HG03571 (cell line): ENCODE results near the gene GNB2.

Experiments
- ATAC-seq: cut with Tn5 transposase; IDR thresholded peaks from one replicate; pipeline ENCODE4 v1.9.1; 2021; ENCODE audit not compliant: unreplicated experiment

Gene GNB2

DNA sequence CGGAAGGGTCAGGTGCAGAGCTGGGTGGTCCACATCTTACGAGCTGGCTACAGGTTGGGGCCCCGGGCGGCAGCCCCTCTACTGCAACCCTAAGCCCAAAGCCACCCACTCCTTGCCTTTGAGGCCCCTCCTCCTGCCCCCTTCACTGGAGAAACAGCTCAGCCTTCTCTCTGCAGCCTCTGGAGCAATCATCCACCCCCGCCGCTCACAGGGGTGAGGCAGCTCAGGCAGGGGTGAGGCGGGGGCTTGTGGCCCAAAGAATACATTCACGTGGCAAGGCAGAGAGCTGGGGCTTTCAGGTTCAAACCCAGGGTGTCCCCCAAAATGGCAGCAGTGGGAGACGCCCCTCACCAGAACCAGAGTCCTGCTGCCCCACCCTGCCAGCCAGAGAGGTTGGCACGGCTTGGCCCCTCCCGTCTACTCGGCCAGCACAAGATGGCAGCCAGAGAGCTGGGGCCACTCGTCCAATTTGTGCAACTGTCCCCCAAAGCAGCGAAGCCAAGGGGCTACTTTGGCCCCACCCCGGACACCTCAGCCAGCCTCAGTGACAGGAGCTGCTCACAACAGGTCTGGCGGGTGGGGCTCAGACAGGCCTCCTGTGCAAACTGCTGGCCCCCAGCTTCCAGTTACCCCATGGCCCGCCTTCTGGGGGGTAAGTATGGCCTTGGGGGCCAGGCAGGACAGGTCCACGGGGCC is 7.2 kb downstream of the GNB2 start:
- no peak for ATAC-seq

DNA sequence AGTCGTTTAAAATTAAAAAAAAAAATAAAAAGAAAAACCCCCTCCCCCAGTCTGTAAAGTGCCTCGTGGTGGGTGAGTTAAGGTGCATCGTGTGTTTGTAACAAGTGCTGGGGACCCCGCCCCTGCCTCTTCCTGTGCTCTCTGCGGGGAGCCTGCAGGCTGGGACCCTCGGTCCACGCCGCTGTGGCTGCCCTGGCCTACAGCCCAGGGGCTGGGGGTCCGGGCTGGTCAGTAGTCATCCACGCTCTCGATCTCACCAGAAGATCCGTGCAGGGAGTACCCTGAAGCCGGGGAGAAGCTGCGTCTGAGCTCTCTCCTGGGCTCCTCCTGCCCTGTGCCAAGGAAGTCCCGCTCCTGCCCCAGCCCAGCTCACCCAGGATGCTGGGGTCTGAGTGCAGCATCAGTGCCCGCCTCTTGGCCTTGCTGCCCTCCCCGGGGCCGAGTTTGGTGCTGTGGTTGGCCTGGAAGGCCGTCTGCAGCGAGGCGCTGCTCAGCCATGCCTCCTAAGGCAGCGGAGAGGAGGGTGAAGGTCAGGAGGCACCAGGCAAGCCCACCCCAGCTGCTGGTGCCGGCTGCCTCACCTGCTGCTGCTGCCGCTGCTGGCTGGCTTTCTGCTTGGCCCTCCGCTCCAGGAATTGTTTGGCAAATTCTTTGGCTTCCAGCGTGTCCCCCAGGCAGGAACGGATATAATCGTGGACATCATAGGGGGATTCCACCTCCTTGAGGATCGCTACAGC is 8.1 kb downstream of the GNB2 start:
- ATAC-seq: no peak

DNA sequence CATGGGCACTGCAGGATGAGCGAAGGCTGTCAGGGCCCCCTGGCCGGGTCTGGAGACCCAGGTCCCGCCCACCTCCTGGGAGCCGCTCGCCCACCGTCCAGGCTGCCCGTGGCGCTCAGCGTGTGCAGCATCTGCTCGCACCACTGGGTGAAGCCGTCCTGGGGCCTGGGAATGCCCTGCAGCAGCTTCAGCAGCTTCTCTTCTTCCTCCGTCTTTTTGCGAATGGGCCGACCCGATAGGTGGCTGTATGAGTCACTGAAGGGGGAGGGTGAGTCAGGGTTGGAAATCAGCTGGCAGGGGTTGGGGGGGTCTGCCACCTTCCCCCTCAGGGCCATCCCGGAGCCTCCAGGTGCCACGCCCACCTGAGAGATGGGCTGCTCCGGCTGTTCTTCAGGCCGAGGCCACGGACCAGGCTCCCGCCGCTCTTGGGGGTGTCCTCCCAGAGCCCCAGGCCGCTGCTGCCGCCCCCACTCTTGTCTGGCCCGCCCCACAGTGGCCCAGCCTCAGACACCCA is 8.7 kb downstream of the GNB2 start:
- ATAC-seq: no peak

DNA sequence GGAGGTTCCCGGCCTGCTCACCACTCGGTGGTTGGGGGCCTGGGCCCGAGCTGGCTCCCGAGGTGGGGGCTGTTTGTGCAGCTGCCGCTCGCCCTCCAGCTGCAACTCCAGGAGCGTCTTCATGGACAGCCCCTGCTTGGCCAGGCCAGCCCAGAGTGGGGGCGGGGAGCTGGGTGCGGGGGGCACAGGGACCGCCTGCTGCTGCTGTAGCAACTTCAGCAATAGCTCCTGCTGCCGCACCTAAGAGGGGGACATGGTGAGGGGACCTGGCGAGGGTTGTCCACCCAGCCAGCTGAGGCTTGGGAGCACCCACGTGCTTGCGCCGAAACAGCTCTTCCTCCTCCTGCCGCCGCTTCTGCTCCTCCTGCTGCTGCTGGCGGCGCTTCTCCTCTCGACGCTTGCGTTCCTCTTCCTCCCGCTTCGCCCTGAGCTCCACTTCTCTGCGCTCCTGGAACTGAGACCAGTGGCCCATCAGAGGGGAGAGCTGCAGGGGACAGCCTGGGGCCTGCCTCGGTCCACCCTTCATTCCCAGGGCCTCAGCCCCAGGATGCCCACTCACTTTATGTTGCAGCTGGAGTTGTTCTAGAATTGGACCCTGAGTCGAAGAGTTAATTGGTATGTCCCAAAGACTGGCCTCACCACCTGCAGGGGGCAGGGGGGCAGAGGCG is 9.6 kb downstream of the GNB2 start:
- ATAC-seq: no peak

DNA sequence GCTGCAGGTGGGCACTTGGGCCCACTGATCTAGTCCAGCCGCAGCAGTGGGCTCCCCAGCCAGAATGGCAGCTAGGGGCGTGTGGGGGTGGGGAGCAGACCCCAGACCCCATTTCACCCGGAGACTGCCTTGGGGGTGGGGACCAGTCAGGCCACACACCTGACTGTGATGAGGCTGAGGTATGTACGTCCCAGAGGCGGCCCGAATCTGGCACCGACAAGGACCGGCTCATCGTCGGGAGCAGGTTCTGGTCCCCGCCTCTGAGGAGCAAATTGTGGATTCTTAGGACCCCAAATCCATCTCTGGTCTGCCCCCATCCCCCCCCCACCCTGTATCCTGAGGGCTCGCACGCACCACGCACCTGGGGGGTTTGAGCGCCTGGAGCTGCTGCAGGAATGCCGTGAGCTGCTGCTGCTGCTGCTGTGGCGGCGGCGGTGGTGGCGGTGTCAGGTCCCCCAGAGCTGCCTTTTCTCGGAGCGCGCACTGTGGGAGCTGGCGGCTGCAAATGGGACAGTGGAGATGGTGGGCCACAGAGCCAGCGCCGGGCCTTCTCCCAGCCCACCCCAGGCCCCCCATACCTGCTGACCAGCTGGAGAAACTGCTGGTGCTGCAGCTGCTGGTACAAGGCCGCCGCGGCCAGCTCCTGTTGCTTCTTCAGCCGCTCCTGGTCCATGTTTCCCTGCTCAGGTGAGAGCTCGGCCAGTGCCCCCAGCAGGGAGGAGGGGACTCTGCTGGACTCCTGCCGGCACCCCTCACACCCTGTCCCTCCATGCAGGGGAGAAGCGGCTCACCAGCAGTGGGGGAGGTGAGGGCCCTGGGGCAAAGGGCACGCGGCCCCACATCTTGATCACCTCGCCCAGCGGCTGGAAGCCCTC is 10.4 kb downstream of the GNB2 start:
- no peak for ATAC-seq

DNA sequence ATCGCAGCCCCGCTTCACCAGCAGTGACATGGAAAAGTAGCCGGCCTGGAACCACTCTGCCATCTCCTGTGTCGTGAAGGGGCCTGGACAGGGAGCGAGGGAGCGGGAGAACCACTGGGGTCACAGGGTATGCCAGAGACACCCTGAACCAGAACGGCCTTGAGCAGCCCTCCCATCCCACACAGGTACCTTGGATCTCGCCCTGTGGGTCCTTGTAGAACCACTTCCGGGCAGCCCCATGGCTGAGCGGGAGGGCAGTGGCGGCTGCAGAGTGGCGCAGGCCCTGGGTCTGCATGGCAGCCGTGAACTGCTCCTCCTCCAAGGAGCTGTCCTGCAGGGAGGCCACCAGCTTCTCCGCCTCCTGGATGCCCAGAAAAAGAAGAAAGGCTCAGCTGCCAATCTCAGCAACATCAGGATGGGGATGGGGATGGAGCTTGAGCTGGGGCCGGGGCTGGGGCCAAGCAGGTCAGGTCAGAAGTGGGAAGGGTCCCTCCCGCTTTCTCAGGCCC is 11.0 kb downstream of the GNB2 start:
- no peak for ATAC-seq

DNA sequence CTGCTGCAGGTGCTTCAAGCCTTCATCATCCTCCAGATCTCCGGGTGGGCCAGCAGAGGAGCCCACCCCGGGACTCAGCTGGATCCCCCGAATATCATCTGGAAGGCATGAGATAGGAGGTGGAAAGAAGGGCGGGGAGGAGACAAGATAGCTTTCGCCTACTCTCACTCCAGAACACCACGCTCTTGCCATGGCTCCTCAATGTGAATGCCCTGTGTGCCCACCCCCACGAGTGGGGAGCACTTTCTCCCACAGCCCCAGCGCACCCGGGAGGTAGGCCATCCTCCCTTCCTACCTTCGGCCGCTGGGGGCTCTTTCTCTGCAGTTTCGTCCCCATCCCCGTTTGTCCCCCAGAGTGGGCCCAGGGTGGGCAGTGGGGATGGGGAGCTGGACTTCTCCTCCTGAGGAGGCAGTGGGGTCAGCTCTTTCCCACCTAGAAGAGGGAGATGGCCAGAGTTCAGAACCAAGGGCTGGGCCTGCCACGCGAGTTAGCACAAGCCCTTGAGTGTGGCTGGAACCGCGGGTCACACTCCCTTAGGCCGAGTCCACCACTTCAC is 11.6 kb downstream of the GNB2 start:
- ATAC-seq: no peak

DNA sequence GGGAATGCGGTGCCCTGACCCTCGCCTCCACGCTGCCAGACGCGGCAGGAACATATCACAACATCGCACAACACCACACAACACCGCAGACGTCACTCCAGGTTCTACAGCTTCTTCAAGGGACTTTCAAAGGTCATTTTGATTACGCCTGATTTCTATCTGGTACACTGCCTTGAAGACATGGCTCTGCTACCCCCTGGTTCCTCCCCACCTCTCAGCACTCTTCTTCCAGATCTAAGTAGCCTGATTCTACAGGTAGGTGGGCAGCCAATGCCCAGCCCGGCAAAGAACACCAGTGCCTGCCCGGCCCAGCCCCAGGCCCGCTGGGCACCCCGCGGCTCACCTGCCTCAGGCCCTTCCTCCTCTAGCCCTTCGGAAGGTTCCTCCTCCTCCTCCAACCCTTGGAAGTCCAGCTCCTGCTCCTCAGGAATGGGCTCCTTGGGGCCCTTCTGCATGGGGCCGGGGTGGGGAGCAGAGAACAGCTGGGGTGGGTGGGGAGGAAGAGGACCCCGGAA is 12.1 kb downstream of the GNB2 start:
- no peak for ATAC-seq

DNA sequence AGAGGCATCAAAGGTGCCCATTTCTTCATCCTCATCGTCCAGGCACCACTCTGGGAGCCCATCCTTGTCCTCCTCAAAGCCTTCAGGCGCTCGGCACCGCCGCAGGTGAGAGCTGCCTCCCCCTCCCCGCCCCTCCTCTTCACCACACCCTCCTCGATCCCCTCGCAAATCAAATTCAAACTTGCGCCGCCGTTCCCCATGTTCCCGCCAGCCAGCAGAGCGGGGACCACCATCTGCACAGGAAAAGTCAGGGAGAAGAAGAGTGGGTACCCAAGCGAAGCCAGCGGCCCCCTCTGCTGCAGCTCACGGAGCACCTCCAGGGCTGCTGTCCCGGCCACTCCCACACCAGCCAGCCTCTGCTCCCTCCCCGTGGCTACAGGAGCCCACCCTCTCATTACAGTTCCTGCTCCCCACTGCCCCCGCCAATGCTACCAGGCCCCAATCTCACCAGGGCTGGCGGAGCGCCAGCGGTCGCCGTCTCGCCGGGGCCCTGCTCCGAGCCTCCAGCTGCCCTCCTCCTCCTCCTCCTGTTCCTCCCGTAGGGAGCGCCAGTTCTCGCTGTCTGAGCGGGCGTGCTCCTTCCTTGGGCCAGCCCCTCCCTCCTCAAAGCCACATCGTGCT is 12.8 kb downstream of the GNB2 start:
- ATAC-seq: no peak

DNA sequence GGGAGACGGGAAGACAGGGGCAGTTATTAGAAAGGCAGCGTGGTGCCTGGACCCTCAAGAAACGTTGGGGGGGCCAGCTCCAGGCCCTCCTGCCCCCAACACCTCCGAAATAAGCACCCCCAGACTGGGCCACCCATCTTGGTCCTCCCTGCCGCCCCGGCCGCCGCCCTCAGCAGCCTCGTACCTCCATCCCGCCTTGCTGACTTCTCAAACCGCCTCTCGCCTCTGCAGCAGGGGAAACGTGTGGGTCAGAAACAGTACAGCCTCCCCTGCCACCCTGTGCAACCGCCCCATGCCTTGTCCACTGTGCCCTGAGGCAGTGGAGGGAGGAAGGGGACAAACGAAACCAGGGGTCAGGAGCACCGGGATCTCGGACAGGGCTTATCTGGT is 13.3 kb downstream of the GNB2 start:
- no peak for ATAC-seq

DNA sequence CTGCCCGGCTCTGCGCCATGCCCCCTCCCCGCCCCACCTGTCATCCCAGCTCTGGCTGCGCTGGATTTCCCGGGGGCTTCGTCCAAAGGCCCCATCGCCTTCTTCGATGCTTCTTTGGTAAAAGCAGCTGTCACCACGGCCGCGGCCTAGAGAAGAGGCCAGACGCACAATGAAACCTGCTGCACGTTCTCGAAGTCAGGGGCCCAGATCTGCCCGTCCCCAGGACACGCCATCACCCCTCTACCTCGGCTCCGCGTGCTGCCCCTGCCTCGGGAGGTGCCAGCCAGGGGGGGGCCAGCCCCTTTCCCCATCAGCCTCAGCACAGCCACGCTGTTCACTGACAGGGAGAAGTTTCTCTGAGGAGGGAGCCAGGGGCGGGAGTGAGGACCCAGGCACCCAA is 13.7 kb downstream of the GNB2 start:
- ATAC-seq: no peak

DNA sequence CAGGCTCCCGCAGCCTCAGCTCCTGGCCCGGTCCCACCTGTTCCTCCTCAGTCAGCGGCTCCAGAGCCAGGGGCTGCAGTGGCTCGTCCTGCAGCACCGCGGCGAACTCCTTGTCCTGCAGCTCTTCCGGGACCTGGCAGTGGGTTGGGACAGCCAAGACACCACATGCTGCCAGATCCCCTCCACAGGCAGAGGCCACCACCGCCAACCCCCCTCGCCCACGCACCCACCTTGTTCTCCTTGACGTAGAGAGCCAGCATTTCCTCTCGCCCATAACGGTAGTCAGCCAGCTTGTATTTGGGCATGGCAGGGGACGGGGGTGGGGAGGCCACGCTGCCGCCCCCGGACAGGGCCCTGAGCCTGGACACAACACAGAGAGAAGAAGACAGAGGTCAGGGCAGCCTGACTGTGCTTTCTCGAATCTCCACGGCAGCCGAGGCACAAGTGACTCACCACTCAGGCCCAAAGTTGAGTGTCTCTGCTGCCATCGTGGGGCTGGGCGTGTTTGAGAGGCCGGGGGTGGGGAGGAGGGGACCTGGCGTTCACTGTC is 14.3 kb downstream of the GNB2 start:
- ATAC-seq: no peak

DNA sequence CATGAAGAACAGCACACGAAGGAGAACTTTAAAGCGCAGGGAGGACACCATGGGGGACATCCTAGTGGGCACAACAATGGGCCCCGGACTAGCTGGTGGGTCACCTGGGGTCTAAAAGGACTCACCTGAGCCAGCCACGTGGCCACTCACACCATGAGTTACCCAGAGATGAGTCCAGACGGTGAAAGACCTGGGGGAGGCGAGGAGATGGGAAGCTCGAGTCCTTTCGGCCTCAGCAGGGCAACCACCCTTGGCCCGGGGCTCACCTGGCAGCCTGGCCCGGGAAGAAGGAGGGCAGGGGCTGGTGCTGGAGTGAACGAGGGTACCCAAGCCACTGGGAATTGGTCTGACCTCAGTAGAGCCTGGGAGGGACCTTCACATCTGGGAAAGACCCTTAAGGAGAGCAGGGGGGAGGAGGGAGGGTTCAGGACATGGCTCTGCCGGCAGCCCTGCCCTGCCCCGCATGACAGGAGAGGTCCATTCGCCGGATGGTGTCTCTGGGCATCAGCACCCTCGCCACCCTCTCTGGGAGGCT is 14.9 kb downstream of the GNB2 start:
- ATAC-seq: no peak

DNA sequence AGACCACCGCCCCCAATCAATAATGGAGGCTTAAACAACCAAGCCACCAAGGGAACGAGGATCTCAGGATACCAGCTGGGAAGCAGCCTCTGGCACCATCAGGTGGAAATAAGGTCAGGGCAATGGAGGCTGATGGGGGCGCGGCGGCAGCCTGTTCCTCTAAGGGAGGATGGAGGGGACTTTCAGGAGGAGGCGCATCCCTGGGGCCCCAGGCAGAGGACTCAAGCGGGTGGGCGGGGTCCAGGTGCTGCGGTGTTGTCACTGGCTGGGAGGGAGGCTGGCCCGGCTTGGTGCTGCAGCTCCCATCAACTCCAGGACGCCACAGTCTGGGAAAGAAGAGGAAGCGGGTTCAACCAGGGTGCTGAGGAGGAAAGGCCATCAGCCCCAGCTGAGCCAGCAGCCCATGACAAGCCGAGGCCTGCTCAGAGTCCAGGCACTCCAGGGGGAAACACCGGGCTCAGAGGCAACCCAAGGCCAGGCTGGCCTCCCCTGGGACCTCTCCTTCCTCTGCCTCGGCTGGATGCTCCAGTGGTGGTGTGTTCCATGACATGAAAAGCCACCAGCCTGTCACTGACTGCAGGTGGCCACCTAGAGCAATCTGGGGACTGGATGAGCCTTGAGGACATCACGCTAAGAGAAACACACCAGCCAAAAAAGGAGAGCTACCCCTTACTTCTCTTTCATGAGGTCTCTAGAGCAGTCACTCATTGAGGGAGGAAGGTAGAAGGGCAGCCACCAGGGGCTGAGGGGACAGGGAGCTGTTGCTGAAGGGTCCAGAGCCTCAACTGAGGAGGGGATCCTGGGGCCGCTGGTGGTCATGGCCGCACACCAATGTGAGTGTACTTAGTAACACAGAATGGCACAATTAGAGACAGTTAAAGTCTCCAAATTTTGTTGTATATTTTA is 15.9 kb downstream of the GNB2 start:
- ATAC-seq: no peak

DNA sequence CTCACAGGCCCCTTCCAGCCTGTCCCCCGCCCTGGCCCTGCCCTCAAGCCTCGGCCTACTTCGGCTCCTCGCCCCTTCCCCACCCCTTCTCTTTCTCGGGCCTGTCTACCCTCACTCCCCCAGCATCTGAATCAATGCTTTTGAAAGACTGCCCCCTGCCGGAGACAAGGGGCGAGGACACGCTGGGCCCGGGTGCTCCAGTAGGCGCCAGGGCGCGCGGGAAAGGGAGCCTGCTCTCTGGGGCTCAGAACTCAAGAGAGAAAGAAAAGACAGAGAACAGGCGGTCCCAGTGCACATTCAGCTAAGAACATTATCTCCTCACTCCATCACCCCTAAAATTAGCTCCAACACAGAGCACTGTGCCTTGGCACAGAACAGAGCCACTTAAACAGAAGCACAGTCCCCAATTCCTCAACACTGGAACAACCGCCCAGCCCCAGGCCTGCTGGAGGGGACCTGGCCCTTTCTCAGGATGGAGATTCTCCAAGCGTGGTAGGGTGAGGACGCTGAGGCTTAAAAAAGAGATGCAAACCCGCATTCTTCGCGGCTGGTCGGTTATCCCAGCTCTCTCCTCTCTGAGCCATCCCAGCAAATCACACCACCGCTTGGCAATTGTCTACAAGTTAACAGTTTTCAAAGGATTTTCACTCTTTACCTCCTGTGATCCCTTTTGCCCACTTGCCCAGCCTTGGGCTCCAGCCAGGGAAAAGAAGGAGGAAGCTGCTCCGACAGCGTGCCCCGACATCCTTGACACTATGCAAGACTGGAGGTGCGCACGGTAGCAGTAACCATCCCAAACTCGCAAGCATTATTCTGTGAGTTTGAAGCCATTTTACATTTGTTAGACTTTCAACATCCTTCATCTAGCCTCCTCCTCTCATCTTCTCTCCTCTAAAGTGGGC is 18.4 kb downstream of the GNB2 start:
- no peak for ATAC-seq

DNA sequence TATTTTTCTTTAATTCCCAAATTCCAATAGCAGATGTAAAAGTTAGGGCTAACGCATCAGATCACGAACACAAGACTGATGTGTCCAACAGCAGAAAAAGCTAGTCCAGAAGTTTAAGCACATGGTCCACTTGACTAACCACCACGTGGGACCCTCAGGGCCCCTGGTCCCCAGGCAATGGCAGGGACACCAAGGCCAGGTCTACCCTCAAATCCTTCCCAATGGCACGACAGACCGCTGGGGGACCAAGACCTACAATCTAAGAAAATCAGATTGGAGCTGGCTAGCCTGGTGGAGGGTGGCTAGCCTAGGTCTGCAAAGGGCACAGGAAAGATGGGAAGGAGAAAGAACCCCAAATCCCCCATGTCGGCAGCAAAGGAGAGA is 19.0 kb downstream of the GNB2 start:
- no peak for ATAC-seq
